WERI-Rb-1 (cell line): ENCODE results near the gene PSENEN.
"Not testable (repeated sequence)": the region's sequence is repeated elsewhere in the genome, so short reads cannot be mapped to it uniquely, and the experiment has no call there.

Source experiments
- DNase-seq: peaks from one replicate; pipeline ENCODE4 v3.0.0-alpha.2; 2020
- H3K27ac ChIP-seq: fragments of 250-450 bp; sonication (Bioruptor Pico); 2 replicates; pipeline ENCODE4 v1.5.1; 2020; ENCODE audit warnings: mild to moderate bottlenecking, moderate library complexity
- H3K27me3 ChIP-seq: fragments of 250-450 bp; sonication (Bioruptor Pico); 2 replicates; pipeline ENCODE4 v1.5.1; 2021; ENCODE audit warnings: mild to moderate bottlenecking, low read depth, moderate library complexity; ENCODE audit not compliant: insufficient read depth, severe bottlenecking
- H3K36me3 ChIP-seq: fragments of 250-450 bp; sonication (Bioruptor Pico); 2 replicates; pipeline ENCODE4 v1.5.1; 2020; ENCODE audit warnings: mild to moderate bottlenecking, moderate library complexity
- H3K4me3 ChIP-seq: 2 replicates; pipeline ENCODE4 v1.5.1; 2011; ENCODE audit warnings: low read depth, mild to moderate bottlenecking, control low read depth, low read length
- H3K9me3 ChIP-seq: fragments of 250-450 bp; sonication (Bioruptor Pico); 2 replicates; pipeline ENCODE4 v1.5.1; 2021; ENCODE audit warnings: mild to moderate bottlenecking, moderate library complexity; ENCODE audit not compliant: severe bottlenecking
- CTCF ChIP-seq: IDR thresholded peaks from 2 replicates; pipeline ENCODE4 v1.5.1; 2011; ENCODE audit warnings: low read depth, mild to moderate bottlenecking, control low read depth, inconsistent platforms, low read length

The PSENEN gene

GRCh38 chr19:35721374-35721773, 24.1 kb upstream of the PSENEN start:
- no peak overlapping the region for H3K4me3 ChIP-seq
- no peak for TF ChIP-seq CTCF
- no peaks in the 10 kb centered on the region for H3K27me3 ChIP-seq
- peaks cover 64% of the 10 kb centered on the region for H3K36me3 ChIP-seq
- H3K27ac ChIP-seq = no peak overlapping the region
- H3K9me3 ChIP-seq = no peaks in the 10 kb centered on the region
- DNase-seq = no peak

GRCh38 chr19:35722461-35722860, 23.0 kb upstream of the PSENEN start:
- Histone ChIP-seq H3K36me3 (peaks cover 73% of the 10 kb centered on the region), H3K27me3 (no peaks in the 10 kb centered on the region), H3K27ac (no peak overlapping the region), H3K4me3 (no peak overlapping the region), H3K9me3 (no peaks in the 10 kb centered on the region)
- DNase-seq = no peak
- no peak for TF ChIP-seq CTCF

GRCh38 chr19:35722897-35723296, 22.6 kb upstream of the PSENEN start:
- Histone ChIP-seq H3K27ac (no peak overlapping the region), H3K9me3 (no peaks in the 10 kb centered on the region), H3K36me3 (peaks cover 77% of the 10 kb centered on the region), H3K27me3 (no peaks in the 10 kb centered on the region), H3K4me3 (no peak overlapping the region)
- TF ChIP-seq CTCF = no peak
- DNase-seq = no peak

- no peak for DNase-seq
- Histone ChIP-seq H3K27me3 (no peaks in the 10 kb centered on the region), H3K4me3 (no peak overlapping the region), H3K9me3 (no peaks in the 10 kb centered on the region), H3K27ac (no peak overlapping the region), H3K36me3 (peaks cover 85% of the 10 kb centered on the region)
- TF ChIP-seq CTCF = no peak
Observed at GRCh38 chr19:35723671-35724070, 21.8 kb upstream of the PSENEN start.

GRCh38 chr19:35724132-35724531, 21.3 kb upstream of the PSENEN start:
- peaks cover 89% of the 10 kb centered on the region for H3K36me3 ChIP-seq
- not testable (repeated sequence) for H3K27ac ChIP-seq

GRCh38 chr19:35724560-35724959, 20.9 kb upstream of the PSENEN start:
- Histone ChIP-seq H3K4me3 (no peak overlapping the region), H3K36me3 (peaks cover 91% of the 10 kb centered on the region), H3K27ac (no peak overlapping the region), H3K9me3 (no peaks in the 10 kb centered on the region), H3K27me3 (no peaks in the 10 kb centered on the region)
- no peak for DNase-seq
- no peak for TF ChIP-seq CTCF

More at GRCh38 chr19:35724132-35724531, 21.3 kb upstream of the PSENEN start:
- H3K27me3 ChIP-seq, H3K9me3 ChIP-seq, H3K4me3 ChIP-seq, DNase-seq: not testable (repeated sequence)
